NCI-H510A (cell line): ENCODE measurements around the gene FUT8.
"Not testable (repeated sequence)": the region's sequence is repeated elsewhere in the genome, so short reads cannot be mapped to it uniquely, and the experiment has no call there.

ENCODE experiments used
- DNase-seq: peaks from one replicate; lab custom pipeline; 2025; lab: John Stamatoyannopoulos, UW

The FUT8 gene

GRCh38 chr14:65419593-65420252 lies 7.2 kb downstream of the FUT8 start:
- no peak for DNase-seq

- no peak for DNase-seq
Measured at GRCh38 chr14:65421201-65421981, 8.9 kb downstream of the FUT8 start.

GRCh38 chr14:65422088-65422834 lies 9.7 kb downstream of the FUT8 start:
- no peak for DNase-seq

GRCh38 chr14:65423982-65424381 lies 11.5 kb downstream of the FUT8 start:
- no peak for DNase-seq

GRCh38 chr14:65424531-65424930 lies 12.0 kb downstream of the FUT8 start:
- no peak for DNase-seq

GRCh38 chr14:65425885-65426284 lies 13.4 kb downstream of the FUT8 start:
- no peak for DNase-seq

- DNase-seq: not testable (repeated sequence)
Measured at GRCh38 chr14:65426902-65427301, 14.4 kb downstream of the FUT8 start.

GRCh38 chr14:65428691-65429090 lies 16.2 kb downstream of the FUT8 start:
- no peak for DNase-seq

- no peak for DNase-seq
Measured at GRCh38 chr14:65429757-65430156, 17.2 kb downstream of the FUT8 start.

- DNase-seq: no peak
Measured at GRCh38 chr14:65431245-65431644, 18.7 kb downstream of the FUT8 start.

GRCh38 chr14:65431951-65432350 lies 19.4 kb downstream of the FUT8 start:
- DNase-seq: no peak

GRCh38 chr14:65432361-65432948 lies 19.9 kb downstream of the FUT8 start:
- DNase-seq: no peak

GRCh38 chr14:65433157-65433556 lies 20.6 kb downstream of the FUT8 start:
- DNase-seq: no peak

- no peak for DNase-seq
Measured at GRCh38 chr14:65433646-65434045, 21.1 kb downstream of the FUT8 start.

GRCh38 chr14:65434216-65434850 lies 21.8 kb downstream of the FUT8 start:
- DNase-seq: no peak

- DNase-seq: no peak
Measured at GRCh38 chr14:65438266-65438933, 25.9 kb downstream of the FUT8 start.

GRCh38 chr14:65439117-65439516 lies 26.6 kb downstream of the FUT8 start:
- no peak for DNase-seq

- DNase-seq: no peak
Measured at GRCh38 chr14:65440230-65440629, 27.7 kb downstream of the FUT8 start.

GRCh38 chr14:65444230-65444629 lies 31.7 kb downstream of the FUT8 start:
- DNase-seq: no peak

GRCh38 chr14:65446159-65446558 lies 33.6 kb downstream of the FUT8 start:
- no peak for DNase-seq

- no peak for DNase-seq
Measured at GRCh38 chr14:65449647-65450046, 37.1 kb downstream of the FUT8 start.
